Endodermal cell (in vitro differentiated cells): ENCODE results near the gene GPBP1. TPM values are rescaled to one million over a fixed set of nuclear protein-coding genes. Genes with fewer than 3 reads are reported as not detected.
A peak's percentile ranks its signal among the peaks of the same experiment; 100 is the strongest.

Source experiments
- DNase-seq: peaks from one replicate; pipeline ENCODE4 v3.0.0-alpha.2; 2017
- H3K27ac ChIP-seq: 2 replicates; pipeline ENCODE4 v1.5.1; 2013; ENCODE audit warnings: mild to moderate bottlenecking, low read depth, low read length, moderate library complexity
- H3K27me3 ChIP-seq: 2 replicates; pipeline ENCODE4 v1.6.1; 2013; ENCODE audit warnings: mild to moderate bottlenecking, low read length, moderate library complexity; ENCODE audit not compliant: insufficient read depth, control insufficient read depth, poor library complexity, severe bottlenecking
- H3K36me3 ChIP-seq: 2 replicates; pipeline ENCODE4 v1.7.0; 2013; ENCODE audit warnings: mild to moderate bottlenecking, low read length, moderate library complexity; ENCODE audit not compliant: control insufficient read depth, insufficient read depth
- H3K4me1 ChIP-seq: one replicate; pipeline ENCODE4 v1.7.0; 2013; ENCODE audit warnings: low read length; ENCODE audit not compliant: control insufficient read depth, insufficient read depth
- H3K4me3 ChIP-seq: 2 replicates; pipeline ENCODE4 v1.5.1; 2013; ENCODE audit warnings: mild to moderate bottlenecking, low read length, moderate library complexity
- H3K9ac ChIP-seq: 2 replicates; pipeline ENCODE4 v1.6.1; 2013; ENCODE audit warnings: mild to moderate bottlenecking, low read length, moderate library complexity; ENCODE audit not compliant: poor library complexity, severe bottlenecking; ENCODE audit errors: extremely low read depth
- H3K9me3 ChIP-seq: 2 replicates; pipeline ENCODE4 v1.6.1; 2013; ENCODE audit warnings: mild to moderate bottlenecking, low read length, moderate library complexity; ENCODE audit not compliant: control insufficient read depth
- H3K27ac Mint-ChIP-seq: 2 replicates; pipeline ENCODE4 v1.8.0; 2020; ENCODE audit warnings: mixed read lengths
- H3K27me3 Mint-ChIP-seq: 2 replicates; pipeline ENCODE4 v1.8.0; 2021; ENCODE audit warnings: mild to moderate bottlenecking, mixed read lengths; ENCODE audit not compliant: insufficient read depth
- H3K36me3 Mint-ChIP-seq: 2 replicates; pipeline ENCODE4 v1.8.0; 2020; ENCODE audit warnings: low read depth, mixed read lengths
- H3K4me1 Mint-ChIP-seq: 2 replicates; pipeline ENCODE4 v1.8.0; 2020; ENCODE audit warnings: mixed read lengths
- H3K4me3 Mint-ChIP-seq: 2 replicates; pipeline ENCODE4 v1.8.0; 2020; ENCODE audit warnings: mild to moderate bottlenecking, moderate library complexity, mixed read lengths
- H3K9me3 Mint-ChIP-seq: 2 replicates; pipeline ENCODE4 v1.8.0; 2020; ENCODE audit warnings: mild to moderate bottlenecking, mixed read lengths
- CTCF ChIP-seq: fragments of 200-600 bp; sonication (generic); conservative IDR thresholded peaks from 2 replicates; pipeline ENCODE4 v1.5.0; 2021; ENCODE audit warnings: antibody characterized with exemption, mild to moderate bottlenecking
- WGBS, 2 experiments: methylation state at CpG; one replicate each; pipeline versions ENCODE4 v1.1.5 to v1.1.7; 2013; ENCODE audit warnings: missing lambda C conversion rate in 2 of 2, mixed read lengths in 1 of 2; ENCODE audit not compliant: insufficient coverage in 1 of 2, insufficient read length in 1 of 2; 5-methylcytosine and 5-hydroxymethylcytosine counted together
- total RNA-seq, 2 donors: library from RNA; stranded (reverse); fragmentation: NEBNext Ultra II Directional in 1 of 2; extraction: Animal tissue kit (Norgen Biotek cat#: 25700) in 1 of 2; gene quantifications; 2 replicates in 1 of 2; 3 replicates in 1 of 2; pipeline ENCODE4 v1.2.1, GENCODE V29; 2021

Gene GPBP1
- total RNA-seq, 2 donors from 2014 or later = 109 to 124 TPM

- Mint-ChIP-seq H3K9me3 (no peaks in the 10 kb centered on the region), H3K27me3 (no peaks in the 10 kb centered on the region), H3K27ac (peak overlapping the region; percentile 41), H3K4me3 (no peak overlapping the region), H3K4me1 (peaks cover 40% of the 10 kb centered on the region), H3K36me3 (peaks cover 21% of the 10 kb centered on the region)
- WGBS, 2 experiments = 76 to 100% methylated on average over 1 to 2 of the region's 2 CpGs
- H3K4me1 ChIP-seq = peaks cover 3% of the 10 kb centered on the region
- H3K36me3 ChIP-seq = peaks cover 24% of the 10 kb centered on the region
- no peak for DNase-seq
- H3K27me3 ChIP-seq = no peaks in the 10 kb centered on the region
- no peak for TF ChIP-seq CTCF
- H3K9me3 ChIP-seq = no peaks in the 10 kb centered on the region
- no peak overlapping the region for H3K27ac ChIP-seq
- H3K9ac ChIP-seq = no peak overlapping the region
- H3K4me3 ChIP-seq = no peak overlapping the region
These were observed 35.6 kb downstream of the GPBP1 start for GRCh38 chr5:57209316-57210040.

GRCh38 chr5:57210633-57211032 is 36.8 kb downstream of the GPBP1 start:
- Histone ChIP-seq H3K27ac (no peak overlapping the region), H3K4me3 (no peak overlapping the region), H3K9me3 (no peaks in the 10 kb centered on the region), H3K27me3 (no peaks in the 10 kb centered on the region), H3K9ac (no peak overlapping the region), H3K4me1 (peaks cover 3% of the 10 kb centered on the region), H3K36me3 (peaks cover 28% of the 10 kb centered on the region)
- Mint-ChIP-seq H3K27me3 (no peaks in the 10 kb centered on the region), H3K36me3 (peaks cover 24% of the 10 kb centered on the region), H3K27ac (no peak overlapping the region), H3K4me1 (peaks cover 40% of the 10 kb centered on the region), H3K4me3 (no peak overlapping the region), H3K9me3 (no peaks in the 10 kb centered on the region)
- DNase-seq = no peak
- TF ChIP-seq CTCF = no peak

GRCh38 chr5:57211039-57211438 is 37.2 kb downstream of the GPBP1 start:
- Histone ChIP-seq H3K9ac (no peak overlapping the region), H3K9me3 (no peaks in the 10 kb centered on the region), H3K27ac (no peak overlapping the region), H3K4me3 (no peak overlapping the region), H3K27me3 (no peaks in the 10 kb centered on the region), H3K4me1 (peaks cover 3% of the 10 kb centered on the region), H3K36me3 (peaks cover 32% of the 10 kb centered on the region)
- Mint-ChIP-seq H3K4me3 (no peak overlapping the region), H3K27ac (peak overlapping the region; percentile 26), H3K27me3 (no peaks in the 10 kb centered on the region), H3K9me3 (no peaks in the 10 kb centered on the region), H3K36me3 (peaks cover 27% of the 10 kb centered on the region), H3K4me1 (peaks cover 40% of the 10 kb centered on the region)
- WGBS, 2 experiments = 87 to 97% methylated on average over 3 to 5 of the region's 5 CpGs
- no peak for TF ChIP-seq CTCF
- no peak for DNase-seq
